HG03571 (cell line): Measurements from ENCODE around the gene PLEKHD1.

Experiments used
- ATAC-seq: cut with Tn5 transposase; IDR thresholded peaks from one replicate; pipeline ENCODE4 v1.9.1; 2021; ENCODE audit not compliant: unreplicated experiment

The PLEKHD1 gene

GRCh38 chr14:69518289-69519101 lies 34.0 kb downstream of the PLEKHD1 start:
- no peak for ATAC-seq

GRCh38 chr14:69519204-69520100 lies 34.9 kb downstream of the PLEKHD1 start:
- no peak for ATAC-seq

- ATAC-seq = no peak
Observed at GRCh38 chr14:69522026-69522425, 37.5 kb downstream of the PLEKHD1 start.

- no peak for ATAC-seq
Observed at GRCh38 chr14:69525896-69526295, 41.4 kb downstream of the PLEKHD1 start.

- ATAC-seq = no peak
Observed at GRCh38 chr14:69527635-69528034, 43.1 kb downstream of the PLEKHD1 start.

GRCh38 chr14:69528143-69528542 lies 43.6 kb downstream of the PLEKHD1 start:
- no peak for ATAC-seq

- no peak for ATAC-seq
Observed at GRCh38 chr14:69528930-69529329, 44.4 kb downstream of the PLEKHD1 start.

GRCh38 chr14:69529563-69529962 lies 45.0 kb downstream of the PLEKHD1 start:
- ATAC-seq = no peak

- ATAC-seq = no peak
Observed at GRCh38 chr14:69530095-69530494, 45.6 kb downstream of the PLEKHD1 start.

- no peak for ATAC-seq
Observed at GRCh38 chr14:69531135-69531534, 46.6 kb downstream of the PLEKHD1 start.

- ATAC-seq = no peak
Observed at GRCh38 chr14:69532561-69533340, 48.2 kb downstream of the PLEKHD1 start.

GRCh38 chr14:69535230-69535848 lies 50.8 kb downstream of the PLEKHD1 start:
- no peak for ATAC-seq

GRCh38 chr14:69536971-69537370 lies 52.4 kb downstream of the PLEKHD1 start:
- no peak for ATAC-seq

- ATAC-seq = no peak
Observed at GRCh38 chr14:69537900-69538299, 53.4 kb downstream of the PLEKHD1 start.

- ATAC-seq = no peak
Observed at GRCh38 chr14:69538766-69539165, 54.2 kb downstream of the PLEKHD1 start.

- no peak for ATAC-seq
Observed at GRCh38 chr14:69539631-69540410, 55.3 kb downstream of the PLEKHD1 start.

GRCh38 chr14:69540654-69541335 lies 56.3 kb downstream of the PLEKHD1 start:
- ATAC-seq = no peak

GRCh38 chr14:69542311-69542710 lies 57.8 kb downstream of the PLEKHD1 start:
- no peak for ATAC-seq

GRCh38 chr14:69543341-69544115 lies 59.0 kb downstream of the PLEKHD1 start:
- ATAC-seq = no peak
